GM10847 (cell line): ENCODE data around the gene GMPR.

ENCODE experiments used
- POLR2A ChIP-seq: IDR thresholded peaks from 2 replicates; pipeline ENCODE4 v1.6.1; 2011; ENCODE audit not compliant: insufficient read length; ENCODE audit errors: extremely low read depth

GMPR gene

DNA sequence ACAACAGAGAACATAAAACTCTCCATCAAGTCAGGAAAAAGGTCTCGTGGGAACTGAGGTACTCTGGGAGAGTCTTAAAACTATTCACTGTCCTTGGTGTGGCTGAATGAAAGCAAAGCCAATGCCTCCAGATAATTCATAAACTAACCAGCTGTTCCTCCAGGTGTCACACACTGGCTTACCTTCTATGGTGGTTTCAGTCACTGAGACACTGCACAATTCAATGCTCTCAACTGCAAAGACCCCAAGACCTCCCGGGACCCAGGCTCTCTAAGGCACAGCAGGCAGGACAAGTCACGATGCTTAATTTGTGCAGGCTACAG, 100.8 kb downstream of the GMPR start:
- TF ChIP-seq POLR2A, result no peak

DNA sequence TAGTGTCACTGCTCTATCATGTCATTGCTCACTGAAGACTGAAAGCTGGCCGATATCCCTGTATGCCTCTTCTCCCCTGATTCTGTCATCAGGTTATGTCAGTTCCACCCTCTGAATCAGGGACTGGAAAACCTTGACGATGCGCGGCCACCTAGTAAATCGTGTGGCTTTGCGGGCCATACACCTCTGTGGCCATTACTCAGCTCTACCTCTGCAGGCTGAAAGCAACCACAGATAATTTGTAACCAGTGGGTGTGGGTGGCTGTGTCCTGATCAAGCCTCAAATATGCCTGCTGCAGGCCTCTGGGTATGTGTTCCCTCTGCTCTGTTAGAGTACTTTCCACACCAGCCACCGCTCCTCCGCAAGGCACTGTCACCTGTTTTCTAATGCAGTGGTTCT, 105.2 kb downstream of the GMPR start:
- no peak for TF ChIP-seq POLR2A

DNA sequence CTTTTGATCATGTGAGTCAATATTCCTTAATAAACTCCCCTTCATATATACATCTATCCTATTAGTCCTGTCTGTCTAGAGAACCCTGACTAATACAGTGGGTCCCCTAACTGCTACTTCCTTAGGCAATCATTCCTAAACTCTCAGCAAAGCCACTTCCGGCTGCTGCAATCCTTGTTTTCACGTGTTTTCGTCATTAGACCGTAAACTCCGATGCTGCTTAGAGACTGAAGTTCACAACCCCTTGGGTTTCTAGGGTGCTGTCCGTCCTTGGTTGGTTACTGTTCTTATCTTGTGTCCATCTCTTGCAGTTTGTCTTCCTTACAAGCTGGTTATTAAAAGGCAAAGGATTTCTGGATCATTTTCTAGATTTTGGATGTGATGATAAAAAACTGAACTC, 106.4 kb downstream of the GMPR start:
- no peak for TF ChIP-seq POLR2A
